GM21515 (cell line): ENCODE results near the gene CADM2.
"Not testable (repeated sequence)": the region's sequence is repeated elsewhere in the genome, so short reads cannot be mapped to it uniquely, and the experiment has no call there.

ENCODE experiments used
- ATAC-seq: cut with Tn5 transposase; IDR thresholded peaks from one replicate; pipeline ENCODE4 v1.9.1; 2021; ENCODE audit not compliant: unreplicated experiment

The CADM2 gene

GRCh38 chr3:85455561-85456200, 496.9 kb downstream of the CADM2 start:
- no peak for ATAC-seq

GRCh38 chr3:85474241-85474640, 515.5 kb downstream of the CADM2 start:
- no peak for ATAC-seq

- ATAC-seq: no peak
Measured at GRCh38 chr3:85475346-85475745, 516.6 kb downstream of the CADM2 start.

- no peak for ATAC-seq
Measured at GRCh38 chr3:85476891-85477495, 518.2 kb downstream of the CADM2 start.

- no peak for ATAC-seq
Measured at GRCh38 chr3:85481411-85482212, 522.8 kb downstream of the CADM2 start.

- ATAC-seq: no peak
Measured at GRCh38 chr3:85482213-85482490, 523.4 kb downstream of the CADM2 start.

GRCh38 chr3:85483986-85484385, 525.2 kb downstream of the CADM2 start:
- ATAC-seq: no peak

GRCh38 chr3:85487375-85487774, 528.6 kb downstream of the CADM2 start:
- no peak for ATAC-seq

GRCh38 chr3:85495602-85496001, 536.8 kb downstream of the CADM2 start:
- ATAC-seq: no peak

GRCh38 chr3:85498177-85498576, 539.4 kb downstream of the CADM2 start:
- ATAC-seq: no peak

- no peak for ATAC-seq
Measured at GRCh38 chr3:85502148-85502875, 543.5 kb downstream of the CADM2 start.

- not testable (repeated sequence) for ATAC-seq
Measured at GRCh38 chr3:85504129-85504784, 545.5 kb downstream of the CADM2 start.

- not testable (repeated sequence) for ATAC-seq
Measured at GRCh38 chr3:85504785-85505511, 546.2 kb downstream of the CADM2 start.

GRCh38 chr3:85507052-85507451, 548.3 kb downstream of the CADM2 start:
- ATAC-seq: not testable (repeated sequence)

- no peak for ATAC-seq
Measured at GRCh38 chr3:85508659-85509058, 549.9 kb downstream of the CADM2 start.

GRCh38 chr3:85516146-85516545, 557.4 kb downstream of the CADM2 start:
- no peak for ATAC-seq

GRCh38 chr3:85524104-85524503, 565.3 kb downstream of the CADM2 start:
- no peak for ATAC-seq

GRCh38 chr3:85525264-85525663, 566.5 kb downstream of the CADM2 start:
- no peak for ATAC-seq

GRCh38 chr3:85533586-85533985, 574.8 kb downstream of the CADM2 start:
- no peak for ATAC-seq

- ATAC-seq: no peak
Measured at GRCh38 chr3:85535517-85535916, 576.7 kb downstream of the CADM2 start.
